Mucosa of gallbladder (tissue), 1 donor: ENCODE results near the gene ATG14. TPM values are rescaled to one million over a fixed set of nuclear protein-coding genes. Genes with fewer than 3 reads are reported as not detected.
"Not testable (repeated sequence)": the region's sequence is repeated elsewhere in the genome, so short reads cannot be mapped to it uniquely, and the experiment has no call there.

Experiments
- DNase-seq: peaks from one replicate; pipeline ENCODE4 v3.0.0-alpha.2; 2020; ENCODE audit warnings: low spot score
- total RNA-seq: library from RNA; stranded (reverse); gene quantifications from one replicate; pipeline ENCODE4 v1.2.1, GENCODE V29; 2021
- donor health status: DM: no; HTN: no; CAD: no.

Gene ATG14, protein sequence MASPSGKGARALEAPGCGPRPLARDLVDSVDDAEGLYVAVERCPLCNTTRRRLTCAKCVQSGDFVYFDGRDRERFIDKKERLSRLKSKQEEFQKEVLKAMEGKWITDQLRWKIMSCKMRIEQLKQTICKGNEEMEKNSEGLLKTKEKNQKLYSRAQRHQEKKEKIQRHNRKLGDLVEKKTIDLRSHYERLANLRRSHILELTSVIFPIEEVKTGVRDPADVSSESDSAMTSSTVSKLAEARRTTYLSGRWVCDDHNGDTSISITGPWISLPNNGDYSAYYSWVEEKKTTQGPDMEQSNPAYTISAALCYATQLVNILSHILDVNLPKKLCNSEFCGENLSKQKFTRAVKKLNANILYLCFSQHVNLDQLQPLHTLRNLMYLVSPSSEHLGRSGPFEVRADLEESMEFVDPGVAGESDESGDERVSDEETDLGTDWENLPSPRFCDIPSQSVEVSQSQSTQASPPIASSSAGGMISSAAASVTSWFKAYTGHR
- total RNA-seq: 9.1 TPM

DNA sequence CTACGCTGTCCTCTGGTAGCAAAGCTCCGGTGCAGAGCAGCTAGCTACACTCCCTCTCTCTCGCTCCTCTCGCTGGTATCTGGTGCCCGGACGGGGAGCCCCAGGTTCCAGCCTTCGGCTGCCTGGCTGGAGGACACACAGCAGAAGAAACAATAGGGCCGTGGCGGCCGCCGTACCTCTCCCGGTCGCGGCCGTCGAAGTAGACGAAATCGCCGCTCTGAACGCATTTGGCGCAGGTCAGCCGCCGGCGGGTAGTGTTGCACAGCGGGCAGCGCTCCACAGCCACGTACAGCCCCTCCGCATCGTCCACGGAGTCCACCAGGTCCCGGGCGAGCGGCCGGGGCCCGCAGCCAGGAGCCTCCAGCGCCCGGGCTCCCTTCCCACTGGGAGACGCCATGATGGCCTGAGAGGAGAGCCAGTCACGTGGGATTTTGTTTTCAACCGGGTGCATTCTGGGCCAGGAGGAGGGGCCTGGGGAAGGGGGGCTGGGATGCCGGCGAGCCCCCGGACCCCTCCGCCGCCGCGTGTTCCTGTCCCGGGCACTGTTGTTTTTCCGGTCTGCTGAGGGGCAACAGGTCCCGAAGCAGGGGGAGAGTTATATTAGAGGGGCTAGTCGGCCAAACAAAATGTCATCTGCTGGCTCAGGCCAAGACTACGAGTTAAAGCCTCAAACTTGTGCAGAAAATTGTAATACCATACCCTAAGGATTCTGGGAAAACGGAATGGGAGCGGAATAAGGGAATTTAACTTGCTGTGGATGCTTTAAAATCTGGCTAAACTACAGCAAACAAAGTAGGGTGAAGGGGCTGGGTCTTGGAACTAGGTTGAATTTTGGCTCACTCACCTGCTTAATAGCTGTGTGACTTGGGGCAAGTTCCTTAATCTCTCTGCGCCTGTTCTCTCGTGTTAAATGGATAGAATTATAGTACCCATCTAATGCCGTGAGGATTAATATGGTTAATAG lies at the start of gene ATG14:
ATG14 (minus strand) TSS at position 405 of the 964 bp plus-strand sequence; CDS start at position 397, 8 bp downstream.
- DNase-seq: peak; percentile 86

DNA sequence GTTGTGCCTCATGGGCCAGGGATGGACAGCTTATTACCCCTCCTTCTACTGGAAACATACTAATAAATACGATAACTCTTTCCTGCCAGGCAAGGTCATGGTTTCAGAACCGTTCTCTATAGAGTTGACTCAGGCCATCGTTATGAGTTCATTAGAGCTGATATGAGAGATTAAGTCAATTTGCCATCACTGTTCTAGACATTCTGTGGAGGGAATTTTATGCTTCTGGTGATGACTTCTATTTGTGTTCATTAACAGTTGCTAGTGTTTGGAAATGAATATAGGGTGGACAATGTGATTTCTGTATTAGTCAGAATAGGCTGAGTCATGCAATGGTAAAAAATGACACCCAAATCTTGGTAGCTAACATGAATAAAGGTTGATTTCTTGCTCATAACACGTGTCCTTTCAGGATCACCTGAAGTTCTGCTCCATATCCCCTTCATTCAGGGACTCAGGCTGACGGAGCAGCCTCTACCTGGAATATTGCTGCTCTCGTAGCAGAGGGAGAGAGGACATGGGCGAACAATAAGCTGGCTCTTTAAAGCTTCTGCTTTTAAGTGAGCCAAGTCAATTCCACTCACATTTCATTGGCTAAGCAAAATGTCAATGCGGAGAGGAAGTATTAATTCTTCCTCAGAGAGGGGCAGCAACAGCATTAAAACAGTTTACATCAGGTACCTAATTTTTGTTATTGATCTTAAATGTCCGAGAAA lies 47.3 kb upstream of the ATG14 start:
- no peak for DNase-seq

DNA sequence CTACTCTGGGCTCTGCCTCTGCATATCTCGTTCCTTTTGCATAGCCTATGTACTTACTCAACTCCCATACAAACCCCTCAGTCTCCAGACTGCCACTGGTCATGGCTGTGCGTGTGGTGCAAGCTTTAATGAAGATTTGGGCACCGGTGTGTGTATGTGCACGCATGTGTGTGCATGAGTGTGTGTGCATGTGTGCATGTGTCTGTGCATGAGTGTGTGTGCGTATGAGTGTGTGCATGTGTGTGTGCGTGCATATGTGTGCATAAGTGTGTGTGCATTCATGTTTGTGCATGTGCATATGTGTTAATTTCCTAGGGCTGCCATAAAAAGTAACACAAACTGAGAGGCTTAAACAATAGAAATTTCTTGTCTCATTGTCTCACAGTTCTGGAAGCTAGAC lies 45.9 kb upstream of the ATG14 start:
- no peak for DNase-seq

DNA sequence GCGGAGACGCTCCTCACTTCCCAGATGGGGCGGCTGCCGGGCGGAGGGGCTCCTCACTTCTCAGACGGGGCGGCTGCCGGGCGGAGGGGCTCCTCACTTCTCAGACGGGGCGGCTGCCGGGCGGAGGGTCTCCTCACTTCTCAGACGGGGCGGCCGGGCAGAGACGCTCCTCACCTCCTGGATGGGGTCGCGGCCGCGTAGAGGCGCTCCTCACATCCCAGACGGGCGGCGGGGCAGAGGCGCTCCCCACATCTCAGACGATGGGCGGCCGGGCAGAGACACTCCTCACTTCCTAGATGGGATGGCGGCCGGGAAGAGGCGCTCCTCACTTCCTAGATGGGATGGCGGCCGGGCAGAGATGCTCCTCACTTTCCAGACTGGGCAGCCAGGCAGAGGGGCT lies 44.8 kb upstream of the ATG14 start:
- not testable (repeated sequence) for DNase-seq

DNA sequence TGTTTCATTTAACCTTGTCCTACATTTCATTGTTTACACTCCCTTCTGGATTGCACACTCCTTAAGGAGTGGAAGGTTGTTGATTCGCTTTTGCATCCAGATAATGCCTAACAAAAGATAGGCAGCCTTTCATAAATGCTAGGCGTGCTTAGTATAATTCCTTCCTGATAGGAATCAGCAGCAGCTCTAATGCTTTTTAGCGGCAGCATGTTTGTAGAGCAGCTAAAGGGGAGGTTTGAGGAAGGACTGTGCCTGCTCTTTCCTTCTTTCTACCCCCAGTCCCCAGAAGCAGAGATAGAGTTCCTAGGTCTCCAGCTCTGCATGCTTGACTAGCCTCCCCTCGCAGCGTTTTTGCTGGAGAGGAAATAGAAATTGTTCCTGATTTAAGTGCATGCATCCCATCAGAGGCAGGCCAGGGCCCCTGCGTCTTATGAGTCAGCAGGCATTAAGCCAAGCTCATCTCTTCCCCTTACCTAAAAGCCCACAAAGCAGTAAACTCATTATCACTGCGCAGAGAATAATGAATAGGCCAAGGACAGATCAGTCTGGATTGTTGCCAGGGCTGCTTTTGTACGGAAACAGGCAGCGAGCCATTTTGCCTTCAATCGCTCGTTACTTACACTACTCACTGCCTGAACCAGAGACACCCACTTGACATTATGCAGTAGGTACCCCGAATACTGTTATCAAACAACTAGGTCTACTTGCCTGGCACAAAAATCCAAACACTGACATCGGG lies 42.8 kb upstream of the ATG14 start:
- peak; percentile 40 for DNase-seq

DNA sequence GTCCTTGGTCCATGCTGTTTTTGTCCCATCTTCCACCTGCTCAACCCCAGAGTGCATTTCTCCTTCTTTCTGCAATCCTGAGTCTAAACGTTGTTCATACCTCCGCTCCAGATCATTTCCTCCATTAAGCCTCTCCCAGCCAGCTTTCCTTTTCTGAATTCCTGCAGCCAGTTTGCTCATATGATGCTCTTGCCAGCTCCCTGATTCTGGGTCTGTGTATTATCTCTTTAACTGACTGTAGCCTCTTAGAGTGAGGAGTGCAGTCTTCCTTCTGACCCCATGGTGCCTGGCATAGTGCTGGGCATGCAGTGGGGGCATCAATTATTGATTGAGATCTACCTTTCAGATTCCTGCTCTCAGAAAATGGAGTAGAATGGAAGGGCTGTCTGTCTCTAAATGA lies 40.3 kb upstream of the ATG14 start:
- no peak for DNase-seq

DNA sequence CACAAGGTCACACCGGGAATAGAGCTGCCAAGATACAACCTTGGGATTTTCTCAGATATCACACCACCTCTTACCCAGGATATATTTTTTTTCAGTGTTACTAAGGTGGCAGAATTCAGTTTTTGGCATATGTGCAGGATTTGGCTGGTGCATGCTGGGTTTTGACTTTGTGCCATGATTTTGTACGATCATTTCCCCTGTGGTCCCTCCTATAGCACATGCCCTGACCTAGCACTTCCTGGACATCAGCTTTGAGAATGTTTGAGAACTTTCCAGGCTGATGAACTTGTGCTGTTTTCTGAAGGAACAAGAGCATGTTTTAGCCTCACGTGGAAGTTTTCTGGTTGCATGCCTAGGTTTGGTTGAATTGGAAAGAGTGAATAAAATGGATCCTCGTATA lies 39.8 kb upstream of the ATG14 start:
- no peak for DNase-seq

DNA sequence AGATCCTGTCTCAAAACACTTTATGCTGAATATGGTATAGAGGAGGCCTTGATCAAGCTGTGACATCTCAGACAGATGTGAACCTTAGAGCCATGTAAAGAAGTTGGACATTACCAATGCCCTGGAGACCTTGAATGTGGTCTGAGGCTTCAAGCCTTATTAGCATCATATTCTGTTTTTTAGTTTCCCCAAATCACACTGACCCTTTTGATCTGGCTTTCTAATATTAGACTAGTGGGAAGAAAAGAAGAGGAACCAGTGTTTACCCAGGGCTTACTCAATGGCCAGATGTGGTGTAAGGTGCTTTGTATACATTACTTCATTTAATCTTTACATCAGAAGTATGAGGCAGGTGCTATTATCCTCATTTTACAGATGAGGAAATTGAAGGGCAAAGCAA lies 39.4 kb upstream of the ATG14 start:
- no peak for DNase-seq

DNA sequence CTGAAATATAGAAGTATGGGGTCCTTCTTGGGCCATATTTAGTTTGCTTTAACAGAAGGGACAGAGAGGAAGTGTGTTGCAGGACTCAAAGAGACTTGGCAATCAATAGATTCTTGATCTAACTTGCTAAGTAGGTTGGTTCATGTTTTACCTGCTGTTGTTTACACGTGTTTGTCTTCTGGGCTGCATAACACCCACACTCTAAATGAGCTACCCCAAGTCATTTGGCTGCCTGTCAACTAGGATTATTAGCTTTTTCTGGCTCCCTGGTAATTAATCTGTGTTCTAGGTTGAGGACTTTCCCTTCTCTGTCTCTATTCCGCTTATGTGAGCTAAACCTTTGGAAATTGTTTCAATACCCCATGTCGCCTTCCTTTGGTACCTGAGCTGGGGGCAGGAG lies 38.9 kb upstream of the ATG14 start:
- no peak for DNase-seq

DNA sequence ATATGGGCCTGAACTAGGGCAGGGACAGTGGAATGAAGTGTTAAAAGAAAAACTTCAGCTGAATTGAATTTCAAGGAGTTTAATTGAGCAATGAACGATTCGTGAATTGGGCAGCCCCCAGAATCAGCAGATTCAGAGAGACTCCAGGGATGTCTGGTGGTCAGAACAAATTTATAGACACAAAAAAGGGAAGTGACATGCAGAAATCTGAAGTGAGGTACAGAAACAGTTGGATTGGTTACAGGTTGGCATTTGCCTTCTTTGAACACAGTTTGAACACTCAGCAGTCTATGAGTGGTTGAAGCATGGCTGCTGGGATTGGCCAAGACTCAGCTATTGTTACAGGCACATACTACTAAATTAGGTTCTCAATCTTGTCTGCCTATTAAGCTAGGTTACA lies 38.5 kb upstream of the ATG14 start:
- DNase-seq: no peak

DNA sequence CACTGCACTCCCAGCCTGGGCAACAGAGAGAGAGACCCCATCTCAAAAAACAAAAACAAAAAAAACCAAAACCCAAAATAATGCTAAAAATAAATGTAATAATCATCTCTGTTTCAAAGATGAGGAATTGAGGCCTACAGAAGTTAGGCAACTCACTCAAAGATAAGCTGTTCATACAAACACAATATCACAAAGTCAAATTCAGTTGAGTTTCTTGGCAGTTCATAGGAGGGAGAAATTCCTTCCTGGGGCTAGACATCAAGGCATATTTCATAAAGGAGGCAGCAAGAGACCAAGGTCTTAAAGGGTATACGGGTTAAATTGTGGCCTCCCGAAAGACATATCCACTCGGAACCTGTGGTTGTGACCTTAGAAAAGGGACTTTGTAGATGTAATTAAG lies 37.5 kb upstream of the ATG14 start:
- no peak for DNase-seq

DNA sequence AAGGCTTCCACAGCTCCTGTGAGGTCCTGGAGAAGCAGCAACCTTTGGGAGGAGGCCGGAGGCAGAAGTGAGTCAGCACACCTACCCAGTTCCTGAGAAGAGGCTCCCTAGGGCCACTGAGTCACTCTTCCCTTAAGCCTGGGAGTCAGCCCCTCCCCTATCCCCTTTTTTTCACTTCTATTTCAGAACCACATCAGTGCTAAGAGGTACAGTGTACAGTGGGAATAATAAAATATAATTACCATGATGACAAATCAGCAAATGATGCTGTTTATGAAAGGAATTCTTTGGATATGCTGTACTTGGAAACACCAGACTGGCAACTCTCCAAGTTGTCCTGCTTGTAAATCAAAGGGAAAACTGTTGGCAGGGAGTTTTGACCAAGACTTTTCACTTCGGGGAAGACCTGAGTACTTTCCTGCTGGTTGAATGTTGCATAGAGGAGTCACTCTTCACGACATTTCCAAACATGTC lies 36.5 kb upstream of the ATG14 start:
- no peak for DNase-seq

DNA sequence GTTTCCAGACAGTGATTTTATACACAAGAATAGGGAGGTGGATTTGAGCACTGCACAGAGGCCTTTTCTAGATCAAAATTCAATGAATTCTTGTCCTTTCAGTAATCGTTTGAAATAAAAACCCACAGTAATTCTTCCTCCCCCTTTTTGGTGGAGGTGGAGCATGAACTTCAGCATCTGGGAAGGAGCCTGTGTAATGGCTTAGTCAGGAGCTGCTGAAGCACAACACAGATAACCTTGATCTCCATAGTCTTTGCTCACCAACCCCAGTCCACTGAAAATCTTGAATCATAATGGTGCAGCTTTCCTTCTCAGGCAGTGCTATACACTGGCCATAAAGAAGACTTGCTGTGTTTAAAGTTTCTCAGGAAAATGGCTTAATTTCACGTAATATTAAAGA lies 35.2 kb upstream of the ATG14 start:
- DNase-seq: no peak

DNA sequence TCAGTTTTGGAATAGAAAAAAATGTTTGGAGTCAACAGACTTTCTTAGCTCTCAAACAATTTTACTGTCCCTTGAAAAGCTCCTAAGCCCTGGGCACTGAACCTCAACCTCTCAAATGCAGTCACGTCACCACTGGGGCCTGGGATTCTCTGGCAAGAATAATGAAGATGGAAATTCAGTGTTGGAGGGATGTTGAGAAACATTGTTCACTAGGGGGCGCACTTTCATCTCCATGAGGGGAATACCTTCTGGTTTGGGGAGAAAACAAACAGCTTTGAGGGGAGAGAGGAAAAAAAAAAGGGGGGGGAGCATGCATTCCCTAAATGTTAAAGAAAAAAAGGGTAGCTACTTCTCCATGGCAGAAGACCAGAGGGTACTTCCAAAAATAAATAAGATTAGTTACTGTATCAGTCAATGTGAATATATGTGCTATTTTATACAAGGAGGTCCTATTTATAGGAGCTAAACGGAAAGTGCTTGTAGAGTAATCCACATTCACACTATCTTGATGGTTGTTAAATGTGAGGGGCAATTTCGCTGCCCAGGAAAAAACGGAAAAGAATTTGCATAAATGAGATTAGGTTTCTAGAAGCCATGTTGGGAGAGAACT lies 34.6 kb upstream of the ATG14 start:
- peak; percentile 67 for DNase-seq

DNA sequence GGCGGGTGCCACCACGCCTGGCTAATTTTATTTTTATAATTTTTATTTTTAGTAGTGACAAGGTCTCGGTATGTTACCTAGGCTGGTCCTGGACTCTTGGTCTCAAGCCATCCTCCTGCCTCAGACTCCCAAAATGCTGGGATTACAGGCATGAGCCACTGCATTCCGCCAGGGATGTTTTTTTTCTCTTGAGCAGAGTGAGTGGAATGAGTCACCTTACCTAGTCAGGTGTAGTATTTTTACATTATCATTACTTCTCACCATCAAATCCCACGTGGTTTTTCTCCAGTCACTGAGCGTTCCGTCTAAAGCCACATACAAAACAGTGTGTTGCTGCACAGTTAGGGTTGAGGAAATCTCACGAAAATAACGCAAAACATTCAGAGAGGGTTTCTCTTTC lies 29.7 kb upstream of the ATG14 start:
- DNase-seq: no peak

DNA sequence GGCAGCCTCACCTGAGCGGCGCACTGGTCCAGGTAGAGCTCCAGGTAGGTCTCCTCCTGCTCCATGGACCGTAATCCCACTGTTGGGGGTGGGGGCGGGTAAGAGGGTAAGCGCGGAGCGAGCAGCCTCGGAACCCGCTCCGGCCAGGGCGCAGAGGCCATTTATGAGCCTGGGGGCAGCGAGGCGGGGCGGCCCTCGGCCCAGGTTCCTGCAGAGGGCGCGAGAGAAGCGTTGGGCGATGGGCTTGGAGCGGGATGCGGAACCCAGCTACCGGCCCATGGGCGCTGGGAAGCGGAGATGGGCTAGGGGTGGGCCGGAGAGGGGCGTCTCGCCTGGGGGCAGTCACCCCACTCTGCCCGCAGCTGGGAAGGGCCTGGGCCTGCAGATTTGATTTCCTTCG lies 28.8 kb upstream of the ATG14 start, which contains the start of gene TBPL2:
TBPL2 (minus strand) TSS at position 232 of the 400 bp plus-strand sequence; CDS start at position 65, 167 bp downstream.
- DNase-seq: no peak

DNA sequence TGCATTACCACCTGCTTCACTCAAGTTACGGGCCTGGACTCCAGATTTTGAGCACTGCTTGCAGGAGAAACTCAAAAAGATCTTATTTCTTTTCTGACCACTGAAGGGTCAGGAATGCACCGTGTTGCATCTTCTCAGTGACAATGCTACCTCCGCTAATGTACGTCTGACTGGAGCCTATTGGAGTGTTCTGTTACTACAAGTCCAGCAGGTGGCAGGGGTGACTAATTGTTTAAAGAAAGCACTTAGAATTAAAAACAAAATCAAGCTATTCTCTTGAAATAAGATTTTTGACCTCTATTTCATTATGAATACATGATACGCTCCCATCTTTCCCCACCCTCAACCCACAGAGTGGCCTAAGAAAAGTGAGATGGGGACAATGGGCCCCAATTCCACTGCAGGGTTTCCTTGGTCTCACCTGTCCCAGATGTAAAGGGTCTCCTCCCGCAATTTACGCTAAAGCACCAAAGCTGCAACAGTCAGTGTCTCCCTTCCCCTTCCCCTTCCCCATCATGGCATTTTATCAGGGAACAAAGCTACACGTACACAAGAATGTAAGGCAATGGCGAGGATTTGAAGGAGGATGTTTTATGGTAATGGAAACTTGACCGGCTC lies 26.5 kb upstream of the ATG14 start:
- no peak for DNase-seq

DNA sequence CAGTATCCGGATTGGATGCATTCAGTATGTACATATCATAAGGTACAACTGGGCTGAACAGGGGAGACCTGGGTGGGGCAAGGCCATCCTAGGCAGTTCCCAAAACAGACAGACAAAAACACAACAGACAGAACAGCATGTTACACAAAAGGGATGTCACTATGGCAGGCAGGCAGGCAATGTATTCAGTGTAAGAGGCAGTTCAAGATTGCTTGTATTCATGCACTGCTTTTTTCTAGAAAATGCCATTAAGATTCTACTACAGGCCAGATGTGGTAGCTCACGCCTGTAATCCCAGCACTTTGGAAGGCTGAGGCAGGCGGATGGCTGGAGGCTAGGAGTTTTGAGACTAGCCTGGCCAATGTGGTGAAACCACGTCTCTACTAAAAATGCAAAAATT lies 25.3 kb upstream of the ATG14 start:
- DNase-seq: no peak

DNA sequence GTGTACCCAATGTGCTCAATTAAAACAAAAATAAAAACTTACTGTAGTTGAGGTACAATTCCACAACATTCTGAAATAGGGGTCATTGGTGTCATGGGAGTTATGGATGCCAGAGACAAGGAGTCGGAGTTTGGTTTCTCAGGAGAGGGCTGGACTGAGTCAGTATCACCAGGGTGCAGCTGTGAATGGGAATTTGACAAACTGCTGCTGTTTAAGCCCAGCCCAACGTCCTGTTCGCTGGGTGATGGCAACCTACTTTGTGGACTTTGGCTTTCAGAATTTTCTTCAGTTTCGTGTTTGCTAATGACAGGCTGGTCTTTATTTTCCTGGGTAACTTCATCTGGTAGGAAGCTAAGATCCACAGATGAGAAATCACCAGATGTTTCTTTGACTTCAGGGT lies 24.9 kb upstream of the ATG14 start:
- no peak for DNase-seq

DNA sequence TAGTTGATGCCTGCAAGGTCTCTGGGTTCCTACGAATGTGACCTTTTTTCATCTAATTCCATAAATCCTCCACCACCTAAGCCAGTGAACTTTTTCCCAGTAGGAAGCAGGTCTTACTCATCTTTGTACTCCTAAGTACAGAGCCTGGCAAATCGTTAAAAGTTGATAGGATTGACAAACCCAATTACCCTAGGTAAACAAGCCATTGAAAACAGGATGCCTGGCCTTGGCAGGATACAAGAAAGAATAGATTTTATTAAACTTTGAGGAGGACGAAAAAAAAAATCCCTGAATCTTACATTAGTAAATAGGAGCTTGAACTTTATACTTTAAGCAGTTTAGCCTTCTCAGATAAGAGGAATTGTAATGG lies 23.2 kb upstream of the ATG14 start:
- no peak for DNase-seq
